ENCODE results near the gene PTPRM.

PTPRM gene

DNA sequence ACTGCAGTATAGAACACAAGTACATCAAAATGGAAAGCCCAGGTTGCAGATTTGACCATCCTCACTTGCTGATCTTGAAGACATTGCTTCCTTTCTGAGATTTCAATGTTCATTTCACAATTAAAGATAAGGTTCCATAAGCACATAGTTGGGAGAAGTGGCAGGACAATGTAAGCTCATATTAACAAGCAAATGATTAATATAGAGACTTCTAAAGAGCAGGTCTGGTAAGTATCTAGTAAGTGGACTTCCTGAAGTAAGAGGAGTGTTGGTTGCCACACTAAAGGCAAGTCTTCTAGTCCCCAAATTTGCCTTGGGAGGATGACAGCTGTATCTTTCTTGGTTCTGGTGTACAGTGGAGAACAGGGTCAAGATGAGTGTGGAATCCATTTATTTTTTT, 1.4 kb upstream of the PTPRM start:
- no peak for TF ChIP-seq EZH2phosphoT487 (IDR thresholded peaks at IDR 0.05; ENCODE audit: borderline replicate concordance, low read length)
- TF ChIP-seq, protein P1, sequence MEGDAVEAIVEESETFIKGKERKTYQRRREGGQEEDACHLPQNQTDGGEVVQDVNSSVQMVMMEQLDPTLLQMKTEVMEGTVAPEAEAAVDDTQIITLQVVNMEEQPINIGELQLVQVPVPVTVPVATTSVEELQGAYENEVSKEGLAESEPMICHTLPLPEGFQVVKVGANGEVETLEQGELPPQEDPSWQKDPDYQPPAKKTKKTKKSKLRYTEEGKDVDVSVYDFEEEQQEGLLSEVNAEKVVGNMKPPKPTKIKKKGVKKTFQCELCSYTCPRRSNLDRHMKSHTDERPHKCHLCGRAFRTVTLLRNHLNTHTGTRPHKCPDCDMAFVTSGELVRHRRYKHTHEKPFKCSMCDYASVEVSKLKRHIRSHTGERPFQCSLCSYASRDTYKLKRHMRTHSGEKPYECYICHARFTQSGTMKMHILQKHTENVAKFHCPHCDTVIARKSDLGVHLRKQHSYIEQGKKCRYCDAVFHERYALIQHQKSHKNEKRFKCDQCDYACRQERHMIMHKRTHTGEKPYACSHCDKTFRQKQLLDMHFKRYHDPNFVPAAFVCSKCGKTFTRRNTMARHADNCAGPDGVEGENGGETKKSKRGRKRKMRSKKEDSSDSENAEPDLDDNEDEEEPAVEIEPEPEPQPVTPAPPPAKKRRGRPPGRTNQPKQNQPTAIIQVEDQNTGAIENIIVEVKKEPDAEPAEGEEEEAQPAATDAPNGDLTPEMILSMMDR (IDR thresholded peaks at IDR 0.05; ENCODE audit: low read depth, low read length, poor library complexity, severe bottlenecking): no peak
- Histone ChIP-seq H3K4me1 (ENCODE audit: control insufficient read depth, low read length) (no peaks in the 10 kb centered on the region), H3K4me2 (ENCODE audit: low read length) (no peak overlapping the region), H3K9me2 (replicated peaks; ENCODE audit: control insufficient read depth, low read length) (no peaks in the 10 kb centered on the region), H3K36me3 (ENCODE audit: control insufficient read depth, low read length) (no peaks in the 10 kb centered on the region), H3K27me3 (ENCODE audit: control insufficient read depth, low read length) (no peaks in the 10 kb centered on the region), H3K79me2 (ENCODE audit: control insufficient read depth, low read length) (no peaks in the 10 kb centered on the region), H3K4me3 (ENCODE audit: low read length) (no peak overlapping the region), H3F3A (ENCODE audit: control insufficient read depth, insufficient read depth) (no peaks in the 10 kb centered on the region), H4K20me1 (ENCODE audit: control insufficient read depth, insufficient read depth, low read depth, low read length) (no peaks in the 10 kb centered on the region), H3K27ac (ENCODE audit: low read depth, low read length) (no peak overlapping the region), H3K9me3 (ENCODE audit: control insufficient read depth, insufficient read depth, low read length) (no peaks in the 10 kb centered on the region; the same call in 1 of the 2 replicates)

DNA sequence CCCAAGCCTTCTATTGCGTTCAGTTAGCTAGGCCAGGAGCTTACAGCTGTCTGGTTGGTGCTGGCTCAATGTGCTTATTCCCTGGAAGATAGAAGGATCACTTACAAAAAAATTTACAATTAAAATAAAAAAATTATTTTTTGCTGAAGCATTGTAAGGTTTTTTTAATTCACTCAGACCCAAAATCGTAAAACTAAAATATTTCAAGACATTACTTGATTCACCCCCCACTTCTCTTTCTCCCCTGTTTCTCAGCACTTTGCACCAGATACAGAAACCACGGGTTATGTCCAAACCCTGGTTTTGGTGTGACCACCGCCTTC, 911 bp upstream of the PTPRM start:
- H3K27ac ChIP-seq (ENCODE audit: low read depth, low read length): no peak overlapping the region
- no peaks in the 10 kb centered on the region for H3K9me2 ChIP-seq (replicated peaks; ENCODE audit: control insufficient read depth, low read length)
- no peak overlapping the region for H3K4me2 ChIP-seq (ENCODE audit: low read length)
- TF ChIP-seq, protein P1 (IDR thresholded peaks at IDR 0.05; ENCODE audit: low read depth, low read length, poor library complexity, severe bottlenecking): no peak
- no peak for TF ChIP-seq EZH2phosphoT487 (IDR thresholded peaks at IDR 0.05; ENCODE audit: borderline replicate concordance, low read length)
- no peak overlapping the region for H3K4me3 ChIP-seq (ENCODE audit: low read length)
- no peaks in the 10 kb centered on the region for H4K20me1 ChIP-seq (ENCODE audit: control insufficient read depth, insufficient read depth, low read depth, low read length)
- H3K9me3 ChIP-seq (ENCODE audit: control insufficient read depth, insufficient read depth, low read length): no peaks in the 10 kb centered on the region; the same call in 1 of the 2 replicates
- no peaks in the 10 kb centered on the region for H3K4me1 ChIP-seq (ENCODE audit: control insufficient read depth, low read length)
- no peaks in the 10 kb centered on the region for H3K27me3 ChIP-seq (ENCODE audit: control insufficient read depth, low read length)
- H3F3A ChIP-seq (ENCODE audit: control insufficient read depth, insufficient read depth): no peaks in the 10 kb centered on the region
- no peaks in the 10 kb centered on the region for H3K79me2 ChIP-seq (ENCODE audit: control insufficient read depth, low read length)
- H3K36me3 ChIP-seq (ENCODE audit: control insufficient read depth, low read length): no peaks in the 10 kb centered on the region

DNA sequence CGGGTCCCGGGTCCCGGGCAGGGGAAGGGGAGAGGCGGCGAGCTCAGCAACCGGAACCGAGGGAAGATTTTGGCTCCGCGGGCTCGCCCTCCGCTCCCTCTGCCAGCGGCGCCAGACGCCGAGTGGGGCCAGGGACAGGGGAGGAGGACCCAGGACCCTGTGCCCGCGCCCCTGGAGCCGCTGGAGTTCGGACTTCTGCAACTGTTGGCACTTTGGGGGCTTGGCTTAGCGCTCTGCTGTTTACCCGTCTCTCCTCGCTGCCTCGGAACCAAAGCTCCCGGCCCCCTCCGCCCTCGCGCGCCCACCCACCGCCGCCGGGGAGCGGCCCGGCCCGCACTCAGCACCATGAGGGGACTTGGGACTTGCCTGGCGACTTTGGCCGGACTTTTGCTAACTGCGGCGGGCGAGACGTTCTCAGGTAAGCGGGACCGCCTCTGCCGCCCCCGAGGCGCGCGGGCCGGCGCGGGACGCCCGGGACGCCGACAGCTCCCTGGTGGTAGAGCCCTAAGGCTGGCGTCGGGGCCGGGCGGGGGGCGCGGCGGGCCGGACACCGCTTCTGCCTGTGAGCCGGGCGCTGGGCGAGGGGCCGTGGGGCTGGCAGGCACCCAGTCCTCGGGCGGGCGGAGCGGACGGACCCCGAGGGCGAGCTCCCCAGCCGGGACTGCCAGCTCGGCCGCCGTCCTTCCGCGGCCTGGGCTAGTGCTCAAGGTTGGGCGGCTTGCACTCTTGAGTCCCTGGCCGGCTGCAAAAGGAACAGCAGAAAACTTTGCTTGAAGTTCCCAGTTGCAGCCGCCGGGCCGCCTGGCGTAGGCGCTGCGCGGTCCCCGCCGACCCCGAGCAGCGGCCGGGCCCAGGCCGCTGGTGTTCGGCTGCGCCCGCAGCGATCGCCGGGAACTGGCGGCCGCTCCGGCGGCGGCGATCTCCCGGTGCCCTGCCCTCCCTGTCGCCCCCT, 634 bp downstream of the PTPRM start:
- no peaks in the 10 kb centered on the region for H4K20me1 ChIP-seq (ENCODE audit: control insufficient read depth, insufficient read depth, low read depth, low read length)
- no peak overlapping the region for H3K4me3 ChIP-seq (ENCODE audit: low read length)
- no peaks in the 10 kb centered on the region for H3K27me3 ChIP-seq (ENCODE audit: control insufficient read depth, low read length)
- no peaks in the 10 kb centered on the region for H3F3A ChIP-seq (ENCODE audit: control insufficient read depth, insufficient read depth)
- H3K27ac ChIP-seq (ENCODE audit: low read depth, low read length): no peak overlapping the region
- H3K4me2 ChIP-seq (ENCODE audit: low read length): no peak overlapping the region
- H3K36me3 ChIP-seq (ENCODE audit: control insufficient read depth, low read length): no peaks in the 10 kb centered on the region
- no peaks in the 10 kb centered on the region for H3K79me2 ChIP-seq (ENCODE audit: control insufficient read depth, low read length)
- H3K4me1 ChIP-seq (ENCODE audit: control insufficient read depth, low read length): no peaks in the 10 kb centered on the region
- no peaks in the 10 kb centered on the region; the same call in 1 of the 2 replicates for H3K9me3 ChIP-seq (ENCODE audit: control insufficient read depth, insufficient read depth, low read length)
- H3K9me2 ChIP-seq (replicated peaks; ENCODE audit: control insufficient read depth, low read length): no peaks in the 10 kb centered on the region
- TF ChIP-seq, protein P1 (IDR thresholded peaks at IDR 0.05; ENCODE audit: low read depth, low read length, poor library complexity, severe bottlenecking): no peak
- TF ChIP-seq EZH2phosphoT487 (IDR thresholded peaks at IDR 0.05; ENCODE audit: borderline replicate concordance, low read length): no peak
